Left cardiac atrium (tissue), 4 donors: ENCODE data around the gene NCDN. TPM values are rescaled to one million over a fixed set of nuclear protein-coding genes. Genes with fewer than 3 reads are reported as not detected.

ENCODE experiments used
- ATAC-seq, 2 donors: fragments of 200-7000 bp; cut with Tn5 transposase; one replicate each; pipeline ENCODE4 v1.9.1; 2020; ENCODE audit warnings: mild to moderate bottlenecking in 2 of 2, moderate library complexity in 2 of 2
- DNase-seq: peaks from one replicate; pipeline ENCODE4 v3.0.0-alpha.2; 2020
- intact Hi-C, 2 donors: fragments of 100-400 bp; cut with DNase I; formaldehyde crosslinking; loops; one replicate each; pipeline versions ENCODE4 v1.14.1 to v1.15.1; 2022 to 2023
- total RNA-seq, 2 donors: library from RNA; stranded (reverse); fragmentation: NEBNext Ultra II Directional; extraction: Animal tissue kit (Norgen Biotek cat#: 25700); gene quantifications; one replicate each; pipeline ENCODE4 v1.2.1, GENCODE V29; 2021
- donor health status: DM: no; HTN: yes; CAD: no.
- donor health status: DM: no; HTN: yes; CAD: no; lungs with severe emphysema.
- donor health status: DM: yes; HTN: yes; CAD: no.
- donor health status: Dilated cardiomyopathy.

The NCDN gene
- total RNA-seq, 2 donors from 2014 or later: 23.4 TPM

DNA sequence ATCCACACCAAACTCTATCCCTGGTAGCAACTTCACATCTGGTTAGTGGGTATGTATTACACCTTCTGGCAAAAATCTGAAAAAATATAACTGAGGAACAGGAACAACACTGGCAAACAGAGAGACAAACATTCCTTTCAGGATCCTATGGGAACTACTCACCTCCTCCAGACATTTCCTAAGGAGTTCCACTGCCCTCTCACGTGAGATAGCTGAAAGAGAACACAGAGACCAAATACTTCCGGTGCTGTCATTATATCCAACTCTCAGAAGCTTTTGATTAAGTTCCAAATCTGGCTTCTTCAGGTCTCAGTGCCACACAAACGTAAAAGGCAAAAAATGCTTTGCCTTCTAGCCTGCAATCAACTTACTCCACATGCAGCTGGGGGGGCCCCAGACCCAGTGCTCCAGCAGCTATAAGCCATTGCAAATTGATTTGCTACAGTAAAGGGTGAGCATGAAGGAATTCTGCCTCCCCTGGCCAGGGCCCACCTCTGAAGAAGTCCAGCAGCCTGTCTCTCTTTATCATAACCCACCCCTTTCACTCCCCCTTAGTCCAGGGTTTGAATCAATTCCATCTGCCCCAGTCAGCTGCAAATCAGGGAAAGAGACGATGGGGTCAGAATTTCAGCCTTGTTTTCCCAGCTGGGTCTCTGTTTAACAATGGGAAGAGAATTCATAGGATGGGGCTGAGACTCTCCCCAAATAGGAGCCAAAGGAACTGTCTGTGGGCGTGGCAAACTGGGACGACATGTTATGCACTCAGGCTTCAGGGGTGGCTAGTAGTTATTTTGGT lies 47.7 kb downstream of the NCDN start:
- intact Hi-C loops: no loop called here
- ATAC-seq (no peak), DNase-seq (no peak)

DNA sequence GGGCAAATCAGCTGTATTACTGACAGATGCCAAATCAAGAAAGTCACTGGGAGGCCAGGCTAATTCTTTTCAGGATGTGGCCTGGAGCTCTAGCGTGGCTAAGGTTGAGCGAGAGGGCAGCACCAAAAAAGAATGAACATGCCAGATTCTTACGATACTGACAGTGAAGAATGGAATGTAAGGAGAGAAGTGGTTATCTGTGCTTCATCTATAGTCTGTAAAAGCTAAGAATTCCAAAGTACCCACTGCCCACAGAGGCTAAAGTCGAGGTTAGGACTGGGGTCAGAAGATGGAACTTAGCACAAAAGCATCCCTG lies 48.2 kb downstream of the NCDN start:
- intact Hi-C loops: no loop called here
- no peak for DNase-seq
- ATAC-seq: no peak

DNA sequence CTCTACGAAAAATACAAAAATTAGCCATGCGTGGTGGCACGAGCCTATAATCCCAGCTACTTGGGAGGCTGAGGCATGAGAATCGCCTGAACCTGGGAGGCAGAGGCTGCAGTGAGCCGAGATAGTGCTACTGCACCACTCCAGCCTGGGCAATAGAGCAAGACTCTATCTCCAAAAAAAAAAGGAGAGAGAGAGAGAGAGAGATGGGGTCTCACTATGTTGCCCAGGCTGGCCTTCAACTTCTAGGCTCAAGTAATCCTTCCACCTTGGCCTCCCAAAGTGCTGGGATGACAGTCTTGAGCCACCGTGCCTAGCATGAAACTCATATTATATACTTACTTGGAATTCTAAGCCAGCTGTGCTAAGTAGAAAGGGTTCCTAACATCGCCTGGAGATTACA lies 54.1 kb downstream of the NCDN start:
- DNase-seq: no peak
- no peak for ATAC-seq
- intact Hi-C loops: no loop called here

DNA sequence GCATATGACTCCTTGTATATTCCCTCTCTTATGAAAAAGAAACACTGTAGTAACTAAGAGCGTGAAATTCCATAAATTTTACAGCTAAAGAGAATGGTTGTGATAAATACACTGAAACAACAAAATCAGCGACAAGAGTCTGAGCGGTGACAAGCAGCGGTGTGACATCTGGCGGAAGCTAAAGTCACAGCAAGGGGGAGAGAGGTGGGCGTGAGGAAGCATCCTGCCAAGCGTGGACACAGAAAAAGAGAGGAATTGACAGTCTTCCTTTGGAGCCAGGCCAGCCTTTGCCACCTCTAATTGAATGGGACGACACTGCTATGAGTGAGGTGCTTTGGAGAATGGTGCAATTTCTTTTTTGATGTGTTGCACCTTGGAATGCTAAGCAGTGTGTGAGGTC lies 57.8 kb downstream of the NCDN start:
- DNase-seq (no peak), ATAC-seq (no peak)
- intact Hi-C loops: no loop called here

Other genes starting within 250 kb of the NCDN start
- 10 to 100 TPM; 50.2 to 56.6 TPM for gene KIAA0319L, start 396 bp upstream of the NCDN start, total RNA-seq
- under 1 TPM; 0.32 to 0.47 TPM for gene TFAP2E, start 15.5 kb downstream of the NCDN start, total RNA-seq
- 10 to 100 TPM; 35.0 to 36.4 TPM for gene PSMB2, start 83.7 kb downstream of the NCDN start, total RNA-seq
- 10 to 100 TPM; 12.9 to 15.0 TPM for gene C1orf216, start 161.1 kb downstream of the NCDN start, total RNA-seq
- gene CLSPN, start 212.2 kb downstream of the NCDN start, total RNA-seq: 1 to 10 TPM; 1.5 to 1.9 TPM